ENCODE measurements around the gene CEP44.
"Not testable (repeated sequence)": the region's sequence is repeated elsewhere in the genome, so short reads cannot be mapped to it uniquely, and the experiment has no call there.

Gene CEP44

GRCh38 chr4:174324236-174324635, 40.5 kb downstream of the CEP44 start:
- TF ChIP-seq ZNF274 (IDR thresholded peaks at IDR 0.05; ENCODE audit: low read depth, low read length) = no peak
- no peak overlapping the region for H3K4me3 ChIP-seq (ENCODE audit: low read length)

GRCh38 chr4:174324725-174325124, 41.0 kb downstream of the CEP44 start:
- TF ChIP-seq ZNF274 (IDR thresholded peaks at IDR 0.05; ENCODE audit: low read depth, low read length) = no peak
- H3K4me3 ChIP-seq (ENCODE audit: low read length) = no peak overlapping the region

- no peak for TF ChIP-seq ZNF274 (IDR thresholded peaks at IDR 0.05; ENCODE audit: low read depth, low read length)
- no peak overlapping the region for H3K4me3 ChIP-seq (ENCODE audit: low read length)
These were observed 49.2 kb downstream of the CEP44 start for GRCh38 chr4:174332741-174333493.

- H3K4me3 ChIP-seq (ENCODE audit: low read length) = no peak overlapping the region
- TF ChIP-seq ZNF274 (IDR thresholded peaks at IDR 0.05; ENCODE audit: low read depth, low read length) = no peak
These were observed 50.9 kb downstream of the CEP44 start for GRCh38 chr4:174334628-174335027.

GRCh38 chr4:174340714-174341113, 57.0 kb downstream of the CEP44 start:
- TF ChIP-seq ZNF274 (IDR thresholded peaks at IDR 0.05; ENCODE audit: low read depth, low read length) = no peak
- H3K4me3 ChIP-seq (ENCODE audit: low read length) = no peak overlapping the region

- no peak for TF ChIP-seq ZNF274 (IDR thresholded peaks at IDR 0.05; ENCODE audit: low read depth, low read length)
- no peak overlapping the region for H3K4me3 ChIP-seq (ENCODE audit: low read length)
These were observed 65.4 kb downstream of the CEP44 start for GRCh38 chr4:174349156-174349555.

GRCh38 chr4:174352061-174352819, 68.5 kb downstream of the CEP44 start:
- TF ChIP-seq ZNF274 (IDR thresholded peaks at IDR 0.05; ENCODE audit: low read depth, low read length) = no peak
- H3K4me3 ChIP-seq (ENCODE audit: low read length) = no peak overlapping the region

- TF ChIP-seq ZNF274 (IDR thresholded peaks at IDR 0.05; ENCODE audit: low read depth, low read length) = no peak
- H3K4me3 ChIP-seq (ENCODE audit: low read length) = no peak overlapping the region
These were observed 73.6 kb downstream of the CEP44 start for GRCh38 chr4:174357321-174357720.

- H3K4me3 ChIP-seq (ENCODE audit: low read length) = no peak overlapping the region
- TF ChIP-seq ZNF274 (IDR thresholded peaks at IDR 0.05; ENCODE audit: low read depth, low read length) = no peak
These were observed 74.7 kb downstream of the CEP44 start for GRCh38 chr4:174358410-174358809.

GRCh38 chr4:174358829-174359228, 75.1 kb downstream of the CEP44 start:
- no peak for TF ChIP-seq ZNF274 (IDR thresholded peaks at IDR 0.05; ENCODE audit: low read depth, low read length)
- no peak overlapping the region for H3K4me3 ChIP-seq (ENCODE audit: low read length)

- H3K4me3 ChIP-seq (ENCODE audit: low read length) = no peak overlapping the region
- TF ChIP-seq ZNF274 (IDR thresholded peaks at IDR 0.05; ENCODE audit: low read depth, low read length) = no peak
These were observed 78.6 kb downstream of the CEP44 start for GRCh38 chr4:174362340-174362739.

- H3K4me3 ChIP-seq (ENCODE audit: low read length) = not testable (repeated sequence)
These were observed 80.1 kb downstream of the CEP44 start for GRCh38 chr4:174363782-174364181.

GRCh38 chr4:174365018-174365587, 81.4 kb downstream of the CEP44 start:
- no peak overlapping the region for H3K4me3 ChIP-seq (ENCODE audit: low read length)
- TF ChIP-seq ZNF274 (IDR thresholded peaks at IDR 0.05; ENCODE audit: low read depth, low read length) = no peak

- no peak overlapping the region for H3K4me3 ChIP-seq (ENCODE audit: low read length)
- TF ChIP-seq ZNF274 (IDR thresholded peaks at IDR 0.05; ENCODE audit: low read depth, low read length) = no peak
These were observed 86.3 kb downstream of the CEP44 start for GRCh38 chr4:174369985-174370384.

- no peak for TF ChIP-seq ZNF274 (IDR thresholded peaks at IDR 0.05; ENCODE audit: low read depth, low read length)
- no peak overlapping the region for H3K4me3 ChIP-seq (ENCODE audit: low read length)
These were observed 90.1 kb downstream of the CEP44 start for GRCh38 chr4:174373821-174374220.
